ENCODE data around the gene PRKAG2.
A peak's percentile ranks its signal among the peaks of the same experiment; 100 is the strongest.
"Not testable (repeated sequence)": the region's sequence is repeated elsewhere in the genome, so short reads cannot be mapped to it uniquely, and the experiment has no call there.

PRKAG2 gene

DNA sequence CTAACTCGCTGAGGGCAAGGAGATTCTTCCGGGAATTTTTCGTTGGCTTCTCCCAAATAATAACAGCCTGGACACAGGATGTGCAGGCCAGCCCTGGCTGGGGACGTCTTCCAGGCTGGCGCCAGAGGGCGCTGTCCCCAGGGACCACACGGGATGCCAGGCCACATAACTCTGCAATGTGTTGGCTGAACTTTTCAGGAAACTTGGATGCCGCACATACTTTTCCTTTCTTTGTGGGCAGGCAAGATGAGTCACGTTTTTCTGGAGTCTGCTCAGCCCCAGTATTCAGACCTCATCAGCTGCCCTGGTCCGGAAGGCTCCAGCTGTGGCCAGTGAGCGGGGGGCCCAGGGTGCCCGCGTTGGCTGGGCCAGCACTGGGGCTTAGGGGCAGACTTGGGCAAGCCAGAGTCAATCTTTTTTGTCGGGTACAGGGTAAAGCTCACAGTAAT lies 122.7 kb downstream of the PRKAG2 start:
- TF ChIP-seq ZFX (IDR thresholded peaks at IDR 0.05; ENCODE audit: borderline replicate concordance) (no peak), CTCF (IDR thresholded peaks at IDR 0.05) (peak; percentile 99)
- no peak overlapping the region for H3K27ac ChIP-seq

GRCh38 chr7:151752816-151753595 lies 123.9 kb downstream of the PRKAG2 start:
- no peak overlapping the region for H3K27ac ChIP-seq
- TF ChIP-seq CTCF (IDR thresholded peaks at IDR 0.05): no peak
- no peak for TF ChIP-seq ZFX (IDR thresholded peaks at IDR 0.05; ENCODE audit: borderline replicate concordance)

- no peak overlapping the region for H3K27ac ChIP-seq
- TF ChIP-seq CTCF (IDR thresholded peaks at IDR 0.05): no peak
- no peak for TF ChIP-seq ZFX (IDR thresholded peaks at IDR 0.05; ENCODE audit: borderline replicate concordance)
Measured at GRCh38 chr7:151752037-151752436, 124.9 kb downstream of the PRKAG2 start.

DNA sequence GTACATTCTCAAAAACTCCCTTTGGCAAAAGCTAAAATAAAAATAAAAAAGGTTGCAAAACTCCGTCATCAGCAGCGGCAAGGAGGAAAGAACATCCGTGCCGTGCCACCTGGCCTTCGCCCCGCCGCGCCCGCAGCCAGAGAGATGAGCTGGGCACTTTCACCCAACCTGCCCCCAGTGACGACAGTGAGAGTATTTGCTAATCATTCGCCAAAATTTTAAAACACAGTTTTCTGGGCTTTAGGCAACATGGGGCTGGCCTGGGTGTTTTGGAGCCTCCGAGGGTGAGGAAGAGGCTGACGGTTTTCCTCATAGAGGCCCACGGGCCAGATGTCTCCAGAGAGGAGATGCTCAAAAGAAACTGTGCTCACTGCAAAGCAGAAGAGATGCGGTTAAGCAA lies 128.2 kb downstream of the PRKAG2 start:
- TF ChIP-seq ZFX (IDR thresholded peaks at IDR 0.05; ENCODE audit: borderline replicate concordance) (no peak), CTCF (IDR thresholded peaks at IDR 0.05) (no peak)
- H3K27ac ChIP-seq: no peak overlapping the region

DNA sequence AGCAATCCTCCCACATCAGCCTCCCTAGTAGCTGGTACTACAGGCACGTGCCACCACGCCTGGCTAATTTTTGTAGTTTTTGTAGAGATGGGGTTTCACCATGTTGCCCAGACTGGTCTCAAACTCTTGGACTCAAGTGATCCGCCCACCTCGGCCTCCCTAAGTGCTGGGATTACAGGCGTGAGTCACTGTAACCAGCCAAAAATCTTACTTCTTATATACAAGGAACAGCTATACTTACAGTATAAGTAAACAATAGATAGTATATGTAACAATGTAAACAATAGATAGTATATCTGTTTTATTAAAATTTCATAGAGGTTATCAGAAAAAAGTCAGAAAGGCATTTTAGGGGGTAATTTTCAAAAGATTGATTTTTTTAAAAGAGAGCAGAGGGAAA lies 128.9 kb downstream of the PRKAG2 start:
- not testable (repeated sequence) for H3K27ac ChIP-seq

GRCh38 chr7:151745706-151746105 lies 131.2 kb downstream of the PRKAG2 start:
- no peak for TF ChIP-seq CTCF (IDR thresholded peaks at IDR 0.05)
- no peak for TF ChIP-seq ZFX (IDR thresholded peaks at IDR 0.05; ENCODE audit: borderline replicate concordance)
- no peak overlapping the region for H3K27ac ChIP-seq

- TF ChIP-seq ZFX (IDR thresholded peaks at IDR 0.05; ENCODE audit: borderline replicate concordance) (no peak), CTCF (IDR thresholded peaks at IDR 0.05) (no peak)
- H3K27ac ChIP-seq: no peak overlapping the region
Measured at GRCh38 chr7:151744656-151745638, 132.0 kb downstream of the PRKAG2 start.
